MM.1S (cell line): ENCODE measurements around the gene SLC28A1.

Source experiments
- CTCF ChIP-seq: fragments of 300-600 bp; sonication (generic); IDR thresholded peaks from 2 replicates; pipeline ENCODE4 v1.5.1; 2016; ENCODE audit warnings: antibody characterized with exemption, low read length, mixed read lengths
- EZH2 ChIP-seq: fragments of 300-600 bp; sonication (generic); optimal IDR thresholded peaks from 2 replicates; pipeline ENCODE3; 2017; ENCODE audit warnings: low read depth, mild to moderate bottlenecking, antibody characterized with exemption, low read length, mixed read lengths

DNA sequence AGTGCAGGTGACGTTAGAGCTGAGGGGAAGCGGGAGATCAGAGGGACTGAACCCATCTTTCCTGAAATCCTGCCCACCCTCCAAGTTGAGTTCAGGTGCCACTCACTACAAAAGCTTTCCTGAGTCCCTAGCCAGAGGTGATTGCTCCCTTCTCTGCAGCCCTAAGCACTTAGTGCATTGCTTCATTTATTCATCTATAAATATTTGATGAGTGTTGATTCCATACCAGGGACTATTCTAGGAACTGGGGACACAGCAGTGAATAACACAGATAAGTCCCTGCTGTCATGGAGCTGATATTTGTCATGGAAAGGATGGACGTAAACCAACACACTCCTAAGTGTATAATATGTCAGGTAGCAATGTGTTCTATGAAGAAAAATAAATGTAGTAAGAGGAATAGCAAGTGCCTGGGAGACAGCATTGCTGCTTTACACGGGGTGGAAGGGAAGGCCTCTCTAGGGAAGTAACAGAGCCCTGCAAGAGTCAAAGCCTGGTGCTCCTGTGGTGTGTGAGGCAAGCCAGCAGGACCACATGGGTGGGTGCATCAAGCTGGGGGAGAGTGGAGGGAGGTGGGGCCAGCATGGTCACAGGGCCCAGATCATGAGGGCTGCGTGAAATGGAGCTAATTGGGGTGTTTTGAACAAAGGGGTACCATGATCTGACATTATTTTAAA is 48.7 kb upstream of the SLC28A1 start:
- TF ChIP-seq CTCF (no peak), EZH2 (no peak)
